Lower leg skin (tissue), 3 donors: ENCODE results near the gene PNCK.

Experiments used
- POLR2A ChIP-seq, 2 donors: fragments of 450-650 bp; IDR thresholded peaks; one replicate each; pipeline ENCODE4 v1.6.1; 2016 to 2017; ENCODE audit warnings: antibody characterized with exemption in 2 of 2, mild to moderate bottlenecking in 1 of 2, moderate library complexity in 1 of 2
- TF ChIP-seq, protein P1 (sequence below), 3 donors: fragments of 450-650 bp; IDR thresholded peaks; one replicate each; pipeline ENCODE4 v1.5.1; 2016; ENCODE audit warnings: antibody characterized with exemption in 3 of 3, mild to moderate bottlenecking in 3 of 3, moderate library complexity in 2 of 3

GRCh38 chrX:153685751-153686696, 12.4 kb upstream of the PNCK start:
- TF ChIP-seq, protein P1, sequence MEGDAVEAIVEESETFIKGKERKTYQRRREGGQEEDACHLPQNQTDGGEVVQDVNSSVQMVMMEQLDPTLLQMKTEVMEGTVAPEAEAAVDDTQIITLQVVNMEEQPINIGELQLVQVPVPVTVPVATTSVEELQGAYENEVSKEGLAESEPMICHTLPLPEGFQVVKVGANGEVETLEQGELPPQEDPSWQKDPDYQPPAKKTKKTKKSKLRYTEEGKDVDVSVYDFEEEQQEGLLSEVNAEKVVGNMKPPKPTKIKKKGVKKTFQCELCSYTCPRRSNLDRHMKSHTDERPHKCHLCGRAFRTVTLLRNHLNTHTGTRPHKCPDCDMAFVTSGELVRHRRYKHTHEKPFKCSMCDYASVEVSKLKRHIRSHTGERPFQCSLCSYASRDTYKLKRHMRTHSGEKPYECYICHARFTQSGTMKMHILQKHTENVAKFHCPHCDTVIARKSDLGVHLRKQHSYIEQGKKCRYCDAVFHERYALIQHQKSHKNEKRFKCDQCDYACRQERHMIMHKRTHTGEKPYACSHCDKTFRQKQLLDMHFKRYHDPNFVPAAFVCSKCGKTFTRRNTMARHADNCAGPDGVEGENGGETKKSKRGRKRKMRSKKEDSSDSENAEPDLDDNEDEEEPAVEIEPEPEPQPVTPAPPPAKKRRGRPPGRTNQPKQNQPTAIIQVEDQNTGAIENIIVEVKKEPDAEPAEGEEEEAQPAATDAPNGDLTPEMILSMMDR (IDR thresholded peaks at IDR 0.05): no peak
- no peak for TF ChIP-seq POLR2A (IDR thresholded peaks at IDR 0.05)
